Bronchial epithelial cell (primary cell): ENCODE results near the gene TLE7. TPM values are rescaled to one million over a fixed set of nuclear protein-coding genes. Genes with fewer than 3 reads are reported as not detected.

Experiments
- DNase-seq: peaks from one replicate; pipeline ENCODE4 v3.0.0-alpha.2; 2010; ENCODE audit warnings: low read depth
- FAIRE-seq: peaks from 2 replicates; lab custom pipeline; 2011; peaks lifted over from hg19 to GRCh38; lab: Jason Lieb, UNC
- H3K27me3 ChIP-seq: 2 replicates; pipeline ENCODE4 v1.5.1; 2011; ENCODE audit warnings: low read length; ENCODE audit not compliant: control insufficient read depth, insufficient read depth
- H3K36me3 ChIP-seq: 2 replicates; pipeline ENCODE4 v1.5.1; 2011; ENCODE audit warnings: low read length; ENCODE audit not compliant: control insufficient read depth, insufficient read depth
- H3K4me3 ChIP-seq: 2 replicates; pipeline ENCODE4 v1.5.1; 2011; ENCODE audit warnings: mild to moderate bottlenecking, low read depth, low read length, control low read depth
- CTCF ChIP-seq: IDR thresholded peaks from 2 replicates; pipeline ENCODE4 v1.5.1; 2011; ENCODE audit warnings: mild to moderate bottlenecking, moderate library complexity, low read length, control low read depth, inconsistent platforms; ENCODE audit not compliant: insufficient read depth, severe bottlenecking
- total RNA-seq: library from RNA; depleted of rRNA; stranded (reverse); fragments of >200 nt; gene quantifications from 2 replicates; pipeline ENCODE4 v1.2.1, GENCODE V29; 2014

The TLE7 gene
- total RNA-seq, 1 donor from 2014 or later = not detected

GRCh38 chr16:71399801-71400563 is 41.9 kb downstream of the TLE7 start:
- H3K4me3 ChIP-seq = no peak overlapping the region
- DNase-seq (no peak), FAIRE-seq (no peak)
- no peaks in the 10 kb centered on the region for H3K36me3 ChIP-seq
- TF ChIP-seq CTCF = no peak
- H3K27me3 ChIP-seq = no peaks in the 10 kb centered on the region

- H3K36me3 ChIP-seq = no peaks in the 10 kb centered on the region
- TF ChIP-seq CTCF = no peak
- H3K4me3 ChIP-seq = no peak overlapping the region
- no peaks in the 10 kb centered on the region for H3K27me3 ChIP-seq
- no peak for FAIRE-seq
- no peak for DNase-seq
Observed at GRCh38 chr16:71396594-71396993, 45.3 kb downstream of the TLE7 start.

- FAIRE-seq = no peak
Observed at GRCh38 chr16:71389330-71389729, 52.5 kb downstream of the TLE7 start.

GRCh38 chr16:71387045-71387871 is 54.6 kb downstream of the TLE7 start:
- Histone ChIP-seq H3K4me3 (no peak overlapping the region), H3K36me3 (no peaks in the 10 kb centered on the region), H3K27me3 (no peaks in the 10 kb centered on the region)
- FAIRE-seq = no peak
- DNase-seq = no peak
- TF ChIP-seq CTCF = no peak

More at GRCh38 chr16:71389330-71389729, 52.5 kb downstream of the TLE7 start:
- Histone ChIP-seq H3K36me3 (no peaks in the 10 kb centered on the region), H3K27me3 (no peaks in the 10 kb centered on the region), H3K4me3 (no peak overlapping the region)
- DNase-seq = no peak
- no peak for TF ChIP-seq CTCF

GRCh38 chr16:71384073-71384724 is 57.7 kb downstream of the TLE7 start:
- Histone ChIP-seq H3K4me3 (no peak overlapping the region), H3K36me3 (no peaks in the 10 kb centered on the region), H3K27me3 (no peaks in the 10 kb centered on the region)
- FAIRE-seq = peak; percentile 92
- DNase-seq = no peak
- TF ChIP-seq CTCF = no peak
